CD14-positive monocyte (primary cell): Measurements from ENCODE around the gene PTPRD. TPM values are rescaled to one million over a fixed set of nuclear protein-coding genes. Genes with fewer than 3 reads are reported as not detected.

ENCODE experiments used
- DNase-seq, 3 donors: peaks; one replicate each; pipeline ENCODE4 v3.0.0-alpha.2; 2011 to 2022
- H2AFZ ChIP-seq: 2 replicates; pipeline ENCODE4 v1.6.0; 2012; ENCODE audit warnings: mild to moderate bottlenecking, low read depth, low read length, inconsistent platforms; ENCODE audit not compliant: insufficient read depth, poor library complexity, severe bottlenecking
- H3K27ac ChIP-seq, 2 donors: 1 replicate in 1 of 2; 2 replicates in 1 of 2; pipeline ENCODE4 v1.5.1; 2012 to 2013; ENCODE audit warnings: low read length in 2 of 2, control low read depth in 1 of 2, inconsistent platforms in 1 of 2, low read depth in 1 of 2, mild to moderate bottlenecking in 1 of 2
- H3K27me3 ChIP-seq, 2 donors: one replicate each; pipeline versions ENCODE4 v1.6.0 to v1.6.1; 2011 to 2013; ENCODE audit warnings: low read length in 2 of 2; ENCODE audit not compliant: control insufficient read depth in 2 of 2, insufficient read depth in 2 of 2
- H3K36me3 ChIP-seq, 2 donors: replicated peaks in 1 of 2; 1 replicate in 1 of 2; 2 replicates in 1 of 2; pipeline versions ENCODE4 v1.5.1 to v1.6.1; 2012 to 2013; ENCODE audit warnings: low read length in 2 of 2, control low read depth in 1 of 2, inconsistent platforms in 1 of 2, mild to moderate bottlenecking in 1 of 2; ENCODE audit not compliant: insufficient read depth in 2 of 2, control insufficient read depth in 1 of 2
- H3K4me1 ChIP-seq, 2 donors: 1 replicate in 1 of 2; 2 replicates in 1 of 2; pipeline versions ENCODE4 v1.5.1 to v1.6.1; 2012 to 2013; ENCODE audit warnings: low read length in 2 of 2, control low read depth in 1 of 2, inconsistent platforms in 1 of 2, mild to moderate bottlenecking in 1 of 2, moderate library complexity in 1 of 2; ENCODE audit not compliant: insufficient read depth in 2 of 2, control insufficient read depth in 1 of 2
- H3K4me2 ChIP-seq: replicated peaks from 2 replicates; pipeline ENCODE3; 2012; ENCODE audit warnings: low read length, moderate library complexity, mild to moderate bottlenecking; ENCODE audit not compliant: poor library complexity, severe bottlenecking; ENCODE audit errors: extremely low read depth
- H3K4me3 ChIP-seq, 3 experiments: fragments of 200-600 bp in 1 of 3; sonication (generic) in 1 of 3; replicated peaks in 1 of 3; 1 replicate in 2 of 3; 2 replicates in 1 of 3; pipeline ENCODE4 v1.5.1; 2011 to 2013; ENCODE audit warnings: low read length in 3 of 3, mild to moderate bottlenecking in 3 of 3, control low read depth in 2 of 3, low read depth in 2 of 3, inconsistent platforms in 1 of 3, moderate library complexity in 1 of 3
- H3K79me2 ChIP-seq: 2 replicates; pipeline ENCODE4 v1.6.0; 2012; ENCODE audit warnings: mild to moderate bottlenecking, control low read depth, inconsistent platforms, low read length, moderate library complexity; ENCODE audit not compliant: insufficient read depth
- H3K9ac ChIP-seq: 2 replicates; pipeline ENCODE4 v1.6.0; 2017; ENCODE audit warnings: low read length, mild to moderate bottlenecking; ENCODE audit not compliant: insufficient read depth, poor library complexity, severe bottlenecking
- H3K9me3 ChIP-seq, 2 donors: replicated peaks in 1 of 2; 1 replicate in 1 of 2; 2 replicates in 1 of 2; pipeline versions ENCODE4 v1.5.1 to v1.6.1; 2012 to 2013; ENCODE audit warnings: low read length in 2 of 2, control low read depth in 1 of 2; ENCODE audit not compliant: control insufficient read depth in 1 of 2, insufficient read depth in 1 of 2
- H4K20me1 ChIP-seq: 2 replicates; pipeline ENCODE4 v1.6.0; 2012; ENCODE audit warnings: mild to moderate bottlenecking, low read length, control low read depth, moderate library complexity; ENCODE audit not compliant: insufficient read depth
- H3K27ac Mint-ChIP-seq, 7 donors: one replicate each; pipeline ENCODE4 v1.8.0; 2020; ENCODE audit warnings: mild to moderate bottlenecking in 7 of 7, mixed read lengths in 7 of 7, moderate library complexity in 6 of 7, inconsistent platforms in 2 of 7
- H3K27me3 Mint-ChIP-seq, 3 donors: one replicate each; pipeline ENCODE4 v1.8.0; 2021 to 2022; ENCODE audit warnings: low read depth in 3 of 3, mild to moderate bottlenecking in 3 of 3, mixed read lengths in 3 of 3, moderate library complexity in 3 of 3, inconsistent platforms in 1 of 3
- H3K36me3 Mint-ChIP-seq, 2 donors: one replicate each; pipeline ENCODE4 v1.8.0; 2020; ENCODE audit warnings: mixed read lengths in 2 of 2, inconsistent platforms in 1 of 2, mild to moderate bottlenecking in 1 of 2
- H3K4me1 Mint-ChIP-seq: one replicate; pipeline ENCODE4 v1.8.0; 2020; ENCODE audit warnings: mild to moderate bottlenecking, mixed read lengths
- H3K4me3 Mint-ChIP-seq, 2 donors: one replicate each; pipeline ENCODE4 v1.8.0; 2020; ENCODE audit warnings: mild to moderate bottlenecking in 2 of 2, mixed read lengths in 2 of 2, moderate library complexity in 1 of 2
- H3K9me3 Mint-ChIP-seq, 7 donors: one replicate each; pipeline ENCODE4 v1.8.0; 2020 to 2022; ENCODE audit warnings: mixed read lengths in 7 of 7, mild to moderate bottlenecking in 6 of 7, moderate library complexity in 6 of 7, inconsistent platforms in 2 of 7
- WGBS: methylation state at CpG from one replicate; pipeline ENCODE4 v1.1.5; 2013; ENCODE audit warnings: missing lambda C conversion rate; ENCODE audit not compliant: insufficient coverage; 5-methylcytosine and 5-hydroxymethylcytosine counted together
- intact Hi-C, 2 donors: fragments of 100-400 bp; cut with micrococcal nuclease; formaldehyde crosslinking; loops; one replicate each; pipeline versions ENCODE4 v1.15.0 to v1.15.1; 2023
- polyA plus RNA-seq, 3 donors: library from polyadenylated mRNA; depleted of rRNA in 1 of 3; unstranded in 2 of 3; stranded (reverse) in 1 of 3; fragments of 300-500 nt in 2 of 3; fragments of >200 nt in 1 of 3; fragmentation: Illumina TruSeq in 2 of 3; gene quantifications; 1 replicate in 2 of 3; 2 replicates in 1 of 3; pipeline ENCODE4 v1.2.3, GENCODE V29; 2012 to 2021
- TF ChIP-seq, protein P1 (sequence below): fragments of 200-600 bp; IDR thresholded peaks from one replicate; pipeline ENCODE4 v1.8.0; 2022; ENCODE audit warnings: antibody characterized with exemption, mild to moderate bottlenecking

PTPRD gene
- polyA plus RNA-seq, 3 donors, result not detected

- DNase-seq, result no peak
- no peak overlapping the region for H2AFZ ChIP-seq
- Mint-ChIP-seq H3K4me1 (no peaks in the 10 kb centered on the region), H3K27me3 (no peaks in the 10 kb centered on the region), H3K9me3 (peaks cover 0 to 4% (median 0%) of the 10 kb centered on the region in 7 donors), H3K27ac (no peak overlapping the region), H3K4me3 (no peak overlapping the region), H3K36me3 (no peaks in the 10 kb centered on the region)
- H4K20me1 ChIP-seq, result no peaks in the 10 kb centered on the region
- H3K4me3 ChIP-seq, result no peak overlapping the region
- H3K9me3 ChIP-seq, result no peaks in the 10 kb centered on the region
- WGBS, result no CpG with 5 or more reads among the region's 4 CpGs
- H3K9ac ChIP-seq, result no peak overlapping the region
- intact Hi-C loops, result no loop called here
- H3K27ac ChIP-seq, result no peak overlapping the region
- H3K4me2 ChIP-seq, result no peak overlapping the region
- TF ChIP-seq, protein P1, sequence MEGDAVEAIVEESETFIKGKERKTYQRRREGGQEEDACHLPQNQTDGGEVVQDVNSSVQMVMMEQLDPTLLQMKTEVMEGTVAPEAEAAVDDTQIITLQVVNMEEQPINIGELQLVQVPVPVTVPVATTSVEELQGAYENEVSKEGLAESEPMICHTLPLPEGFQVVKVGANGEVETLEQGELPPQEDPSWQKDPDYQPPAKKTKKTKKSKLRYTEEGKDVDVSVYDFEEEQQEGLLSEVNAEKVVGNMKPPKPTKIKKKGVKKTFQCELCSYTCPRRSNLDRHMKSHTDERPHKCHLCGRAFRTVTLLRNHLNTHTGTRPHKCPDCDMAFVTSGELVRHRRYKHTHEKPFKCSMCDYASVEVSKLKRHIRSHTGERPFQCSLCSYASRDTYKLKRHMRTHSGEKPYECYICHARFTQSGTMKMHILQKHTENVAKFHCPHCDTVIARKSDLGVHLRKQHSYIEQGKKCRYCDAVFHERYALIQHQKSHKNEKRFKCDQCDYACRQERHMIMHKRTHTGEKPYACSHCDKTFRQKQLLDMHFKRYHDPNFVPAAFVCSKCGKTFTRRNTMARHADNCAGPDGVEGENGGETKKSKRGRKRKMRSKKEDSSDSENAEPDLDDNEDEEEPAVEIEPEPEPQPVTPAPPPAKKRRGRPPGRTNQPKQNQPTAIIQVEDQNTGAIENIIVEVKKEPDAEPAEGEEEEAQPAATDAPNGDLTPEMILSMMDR, result no peak
- no peaks in the 10 kb centered on the region for H3K4me1 ChIP-seq
- H3K36me3 ChIP-seq, result no peaks in the 10 kb centered on the region
- no peaks in the 10 kb centered on the region for H3K27me3 ChIP-seq
- no peaks in the 10 kb centered on the region for H3K79me2 ChIP-seq
Observed at GRCh38 chr9:8494571-8494970, 2118.2 kb downstream of the PTPRD start.

- TF ChIP-seq, protein P1, result no peak
- 94% methylated on average over 2 of the region's 4 CpGs for WGBS
- no peak overlapping the region for H3K4me2 ChIP-seq
- no peaks in the 10 kb centered on the region for H3K9me3 ChIP-seq
- Mint-ChIP-seq H3K4me3 (no peak overlapping the region), H3K27ac (no peak overlapping the region), H3K36me3 (no peaks in the 10 kb centered on the region), H3K9me3 (peaks cover 0 to 4% (median 0%) of the 10 kb centered on the region in 7 donors), H3K4me1 (no peaks in the 10 kb centered on the region), H3K27me3 (peaks cover 0 to 2% (median 0%) of the 10 kb centered on the region in 3 donors)
- intact Hi-C loops, result no loop called here
- H3K27ac ChIP-seq, result no peak overlapping the region
- H3K79me2 ChIP-seq, result no peaks in the 10 kb centered on the region
- no peaks in the 10 kb centered on the region for H3K27me3 ChIP-seq
- H2AFZ ChIP-seq, result no peak overlapping the region
- H3K4me3 ChIP-seq, result no peak overlapping the region
- H3K36me3 ChIP-seq, result no peaks in the 10 kb centered on the region
- no peak overlapping the region for H3K9ac ChIP-seq
- DNase-seq, result no peak
- H3K4me1 ChIP-seq, result no peaks in the 10 kb centered on the region
- H4K20me1 ChIP-seq, result no peaks in the 10 kb centered on the region
Observed at GRCh38 chr9:8492679-8493078, 2120.1 kb downstream of the PTPRD start.
